ENCODE results near the gene DUSP23. TPM values are rescaled to one million over a fixed set of nuclear protein-coding genes. Genes with fewer than 3 reads are reported as not detected.

Gene DUSP23
- total and polyA plus RNA-seq, 8 donors: 3.6 to 107 (median 80.7) TPM; not detected in 1

DNA sequence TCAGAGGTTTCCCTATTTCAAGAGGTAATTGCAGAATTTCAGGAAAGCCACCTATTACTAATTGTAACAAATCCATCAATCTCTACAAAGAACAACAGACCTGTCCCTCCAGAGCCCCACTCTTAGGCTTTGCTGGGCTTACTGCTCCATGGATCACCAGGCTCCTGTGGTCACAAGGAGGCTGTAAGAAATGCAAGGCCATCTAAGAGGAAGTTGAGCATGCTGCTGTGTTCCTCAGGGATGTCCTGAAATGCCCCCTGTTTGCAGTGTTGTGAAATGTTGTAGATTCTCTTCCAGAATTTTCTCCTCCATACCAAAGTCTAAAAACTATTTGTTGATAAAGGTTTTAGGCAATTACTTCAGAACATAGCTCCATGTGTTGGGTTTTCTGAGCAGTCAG is 24.4 kb upstream of the DUSP23 start:
- intact Hi-C loops (cut with DNase I; ENCODE audit: low total_unique reads): no loop called here
- no peaks in the 10 kb centered on the region for H3K4me1 ChIP-seq
- no peak overlapping the region for H3K27ac ChIP-seq
- H3K27me3 ChIP-seq: no peaks in the 10 kb centered on the region
- H3K4me3 ChIP-seq: no peak overlapping the region
- no peaks in the 10 kb centered on the region for H3K9me3 ChIP-seq
- H3K36me3 ChIP-seq: no peaks in the 10 kb centered on the region
- TF ChIP-seq, protein P1, sequence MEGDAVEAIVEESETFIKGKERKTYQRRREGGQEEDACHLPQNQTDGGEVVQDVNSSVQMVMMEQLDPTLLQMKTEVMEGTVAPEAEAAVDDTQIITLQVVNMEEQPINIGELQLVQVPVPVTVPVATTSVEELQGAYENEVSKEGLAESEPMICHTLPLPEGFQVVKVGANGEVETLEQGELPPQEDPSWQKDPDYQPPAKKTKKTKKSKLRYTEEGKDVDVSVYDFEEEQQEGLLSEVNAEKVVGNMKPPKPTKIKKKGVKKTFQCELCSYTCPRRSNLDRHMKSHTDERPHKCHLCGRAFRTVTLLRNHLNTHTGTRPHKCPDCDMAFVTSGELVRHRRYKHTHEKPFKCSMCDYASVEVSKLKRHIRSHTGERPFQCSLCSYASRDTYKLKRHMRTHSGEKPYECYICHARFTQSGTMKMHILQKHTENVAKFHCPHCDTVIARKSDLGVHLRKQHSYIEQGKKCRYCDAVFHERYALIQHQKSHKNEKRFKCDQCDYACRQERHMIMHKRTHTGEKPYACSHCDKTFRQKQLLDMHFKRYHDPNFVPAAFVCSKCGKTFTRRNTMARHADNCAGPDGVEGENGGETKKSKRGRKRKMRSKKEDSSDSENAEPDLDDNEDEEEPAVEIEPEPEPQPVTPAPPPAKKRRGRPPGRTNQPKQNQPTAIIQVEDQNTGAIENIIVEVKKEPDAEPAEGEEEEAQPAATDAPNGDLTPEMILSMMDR (IDR thresholded peaks at IDR 0.05): no peak
- TF ChIP-seq EP300 (IDR thresholded peaks at IDR 0.05) (no peak), POLR2A (IDR thresholded peaks at IDR 0.05) (no peak), POLR2AphosphoS5 (IDR thresholded peaks at IDR 0.05) (no peak)
- DNase-seq: no peak

DNA sequence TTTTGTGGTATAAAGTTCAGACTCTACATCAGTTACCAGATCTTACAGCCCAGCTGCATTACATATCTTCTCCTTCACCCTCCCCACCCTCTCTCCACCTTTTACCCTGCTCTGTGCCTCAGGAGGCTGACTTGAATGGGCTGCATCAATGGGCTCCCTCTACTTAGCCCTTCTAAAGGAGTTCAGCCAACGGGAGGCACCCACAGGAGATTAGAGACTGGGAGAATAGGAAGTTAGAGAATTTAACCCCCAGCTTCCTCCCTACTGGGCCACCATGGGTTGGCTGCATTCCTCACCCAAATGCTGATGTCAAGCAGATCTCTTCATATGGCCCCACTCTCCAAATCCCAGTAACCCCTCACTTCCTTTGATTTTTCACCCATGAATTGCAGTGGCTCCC is 17.1 kb upstream of the DUSP23 start:
- Histone ChIP-seq H3K9me3 (no peaks in the 10 kb centered on the region), H3K27ac (no peak overlapping the region), H3K27me3 (peaks cover 0 to 4% (median 0%) of the 10 kb centered on the region in 3 donors), H3K36me3 (no peaks in the 10 kb centered on the region), H3K4me1 (no peaks in the 10 kb centered on the region), H3K4me3 (no peak overlapping the region)
- intact Hi-C loops (cut with DNase I; ENCODE audit: low total_unique reads): no loop called here
- TF ChIP-seq EP300 (IDR thresholded peaks at IDR 0.05) (no peak), POLR2A (IDR thresholded peaks at IDR 0.05) (no peak), POLR2AphosphoS5 (IDR thresholded peaks at IDR 0.05) (no peak)
- TF ChIP-seq, protein P1 (IDR thresholded peaks at IDR 0.05): no peak
- WGBS, 5 donors: 12 to 33% (median 25%) methylated on average over 1 of the region's 1 CpG
- no peak for DNase-seq

- no peak overlapping the region for H3K4me3 ChIP-seq
- no peaks in the 10 kb centered on the region for H3K4me1 ChIP-seq
- intact Hi-C loops (cut with DNase I; ENCODE audit: low total_unique reads): no loop called here
- TF ChIP-seq POLR2A (IDR thresholded peaks at IDR 0.05) (no peak), EP300 (IDR thresholded peaks at IDR 0.05) (no peak), POLR2AphosphoS5 (IDR thresholded peaks at IDR 0.05) (no peak)
- TF ChIP-seq, protein P1 (IDR thresholded peaks at IDR 0.05): no peak
- no peaks in the 10 kb centered on the region for H3K9me3 ChIP-seq
- H3K36me3 ChIP-seq: no peaks in the 10 kb centered on the region
- WGBS, 5 donors: 80 to 90% (median 84%) methylated on average over 3 of the region's 3 CpGs
- DNase-seq: no peak
- H3K27me3 ChIP-seq: peaks cover 0 to 4% (median 0%) of the 10 kb centered on the region in 3 donors
- H3K27ac ChIP-seq: no peak overlapping the region
These were observed 15.0 kb upstream of the DUSP23 start for GRCh38 chr1:159765806-159766205.

GRCh38 chr1:159771127-159771895 is 9.5 kb upstream of the DUSP23 start:
- 84 to 92% (median 86%) methylated on average over 2 of the region's 2 CpGs for WGBS, 5 donors
- H3K36me3 ChIP-seq: no peaks in the 10 kb centered on the region
- no peak for DNase-seq
- intact Hi-C loops (cut with DNase I; ENCODE audit: low total_unique reads): no loop called here
- H3K4me1 ChIP-seq: no peaks in the 10 kb centered on the region
- no peak for TF ChIP-seq POLR2AphosphoS5 (IDR thresholded peaks at IDR 0.05)
- no peak for TF ChIP-seq EP300 (IDR thresholded peaks at IDR 0.05)
- TF ChIP-seq, protein P1 (IDR thresholded peaks at IDR 0.05): no peak
- no peak for TF ChIP-seq POLR2A (IDR thresholded peaks at IDR 0.05)
- H3K4me3 ChIP-seq: no peak overlapping the region
- H3K9me3 ChIP-seq: no peaks in the 10 kb centered on the region
- no peak overlapping the region for H3K27ac ChIP-seq
- no peaks in the 10 kb centered on the region for H3K27me3 ChIP-seq

Measured in stomach (tissue), 9 donors.